HG03025 (cell line): ENCODE results near the gene BTN1A1.
"Not testable (repeated sequence)": the region's sequence is repeated elsewhere in the genome, so short reads cannot be mapped to it uniquely, and the experiment has no call there.

Source experiments
- ATAC-seq: cut with Tn5 transposase; IDR thresholded peaks from one replicate; pipeline ENCODE4 v1.9.1; 2021; ENCODE audit warnings: mild to moderate bottlenecking, moderate library complexity; ENCODE audit not compliant: unreplicated experiment, low FRiP score

The BTN1A1 gene

GRCh38 chr6:26534681-26535465 lies 34.8 kb downstream of the BTN1A1 start:
- ATAC-seq, result no peak

- no peak for ATAC-seq
Measured at GRCh38 chr6:26536571-26537159, 36.6 kb downstream of the BTN1A1 start.

- peak; percentile 43 for ATAC-seq
Measured at GRCh38 chr6:26537160-26537845, 37.2 kb downstream of the BTN1A1 start.

- ATAC-seq, result peak; percentile 45
Measured at GRCh38 chr6:26537846-26538571, 37.9 kb downstream of the BTN1A1 start, which contains the start of gene HMGN4. HMGN4 (plus strand) TSS chr6:26538366; CDS start chr6:26545207, 6,841 bp downstream.

DNA sequence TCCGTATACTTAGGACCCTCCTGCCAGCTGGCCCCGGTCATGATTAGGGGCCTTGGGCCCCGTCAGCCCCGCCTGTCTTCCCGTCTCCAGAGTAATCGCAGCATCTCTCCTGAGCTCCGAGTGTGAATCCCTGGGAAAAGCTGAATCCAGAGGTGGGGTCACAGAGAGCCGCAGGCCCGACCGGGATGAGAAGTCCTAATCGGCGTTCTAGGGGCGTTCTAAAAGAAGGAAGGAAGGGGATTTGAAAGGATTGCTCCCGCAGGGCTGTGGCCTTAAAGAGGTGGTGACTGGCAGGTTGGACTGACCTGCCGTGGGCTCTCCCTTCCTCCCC lies 38.4 kb downstream of the BTN1A1 start:
- ATAC-seq, result no peak

DNA sequence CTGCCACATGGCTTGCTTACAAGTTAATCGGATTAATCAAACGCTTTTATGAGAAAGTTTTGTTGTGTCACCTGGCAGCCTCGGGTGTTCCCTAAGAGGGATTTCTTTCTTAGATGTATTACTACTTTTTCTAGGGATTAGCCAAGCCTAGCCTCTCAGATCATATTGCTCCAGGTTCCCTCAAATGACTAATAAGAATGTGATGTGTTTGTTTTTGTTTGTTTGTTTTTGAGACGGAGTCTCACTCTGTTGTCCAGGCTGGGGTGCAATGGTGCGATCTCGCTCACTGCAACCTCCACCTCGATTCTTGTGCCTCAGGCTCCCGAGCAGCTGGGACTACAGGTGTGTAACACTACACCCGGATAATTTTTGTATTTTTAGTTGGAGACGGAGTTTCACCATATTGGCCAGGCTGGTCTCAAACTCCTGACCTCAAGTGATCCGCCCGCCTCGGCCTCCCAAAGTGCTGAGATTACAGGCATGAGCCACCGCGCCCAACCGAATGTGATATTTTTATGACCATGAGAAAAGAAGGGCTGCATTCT lies 39.0 kb downstream of the BTN1A1 start:
- ATAC-seq, result no peak

- no peak for ATAC-seq
Measured at GRCh38 chr6:26541579-26541978, 41.5 kb downstream of the BTN1A1 start.

GRCh38 chr6:26543953-26544352 lies 43.9 kb downstream of the BTN1A1 start:
- no peak for ATAC-seq

GRCh38 chr6:26544473-26544872 lies 44.4 kb downstream of the BTN1A1 start:
- ATAC-seq, result no peak

- ATAC-seq, result no peak
Measured at GRCh38 chr6:26545627-26546026, 45.5 kb downstream of the BTN1A1 start.

DNA sequence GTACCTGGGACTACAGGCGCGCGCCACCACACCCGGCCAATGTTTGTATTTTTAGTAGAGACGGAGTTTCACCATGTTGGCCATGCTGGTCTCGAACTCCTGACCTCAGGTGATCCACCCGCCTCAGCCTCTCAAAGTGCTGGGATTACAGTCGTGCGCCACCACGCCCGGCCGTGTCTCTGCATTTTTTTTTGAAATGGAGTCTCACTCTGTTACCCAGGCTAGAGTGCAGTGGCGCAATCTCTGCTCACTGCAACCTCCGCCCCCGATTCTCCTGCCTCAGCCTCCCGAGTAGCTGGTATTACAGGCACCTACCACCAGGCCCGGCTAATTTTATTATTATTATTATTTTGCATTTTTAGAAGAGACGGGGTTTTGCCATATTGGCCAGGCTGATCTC lies 47.3 kb downstream of the BTN1A1 start:
- not testable (repeated sequence) for ATAC-seq

- no peak for ATAC-seq
Measured at GRCh38 chr6:26550250-26550993, 50.3 kb downstream of the BTN1A1 start.

DNA sequence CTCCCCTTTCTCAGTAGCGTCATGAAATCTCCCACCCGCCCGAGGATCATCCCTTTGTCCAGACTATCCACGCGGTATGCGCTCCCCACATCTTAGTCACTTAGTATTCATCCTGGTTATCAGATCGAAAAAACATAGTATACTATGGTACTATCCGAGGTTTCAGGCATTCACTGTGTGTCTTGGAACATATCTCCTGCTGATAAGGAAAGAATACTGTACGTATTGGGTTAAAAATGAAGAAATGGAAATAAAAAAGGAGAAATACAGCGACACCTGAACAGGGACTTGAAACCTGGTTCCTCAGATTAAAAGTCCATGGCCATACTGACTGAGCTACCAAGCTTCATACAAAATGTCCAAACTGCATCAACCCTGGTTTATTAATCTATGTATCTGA lies 52.1 kb downstream of the BTN1A1 start:
- ATAC-seq, result no peak

DNA sequence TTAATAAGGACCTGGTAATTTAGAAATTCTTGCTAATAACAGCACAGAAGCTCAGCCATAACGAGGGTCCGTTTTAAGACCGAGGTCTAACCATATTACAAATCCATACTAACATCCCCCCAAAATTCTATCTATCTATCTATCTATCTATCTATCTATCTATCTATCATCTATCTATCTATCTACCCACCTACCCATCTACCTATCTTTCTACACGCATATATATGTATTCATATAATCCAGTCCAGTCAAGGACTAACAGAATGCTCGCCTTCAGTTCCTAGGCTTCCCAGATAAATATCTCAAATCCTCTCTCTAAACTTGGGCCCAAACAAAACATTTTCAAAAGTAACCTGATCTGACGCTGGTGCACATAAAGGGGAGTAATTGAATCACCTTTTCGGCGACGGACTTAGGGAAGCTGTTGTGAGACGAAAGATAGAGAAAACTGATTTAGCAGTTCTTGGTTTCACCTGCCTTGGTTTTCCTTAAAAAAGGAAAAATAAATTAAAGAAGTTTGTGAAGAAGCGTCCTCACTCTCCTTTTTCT lies 52.6 kb downstream of the BTN1A1 start:
- no peak for ATAC-seq

GRCh38 chr6:26553264-26553634 lies 53.1 kb downstream of the BTN1A1 start:
- ATAC-seq, result peak; percentile 31

- ATAC-seq, result peak; percentile 31
Measured at GRCh38 chr6:26553635-26554446, 53.7 kb downstream of the BTN1A1 start.

DNA sequence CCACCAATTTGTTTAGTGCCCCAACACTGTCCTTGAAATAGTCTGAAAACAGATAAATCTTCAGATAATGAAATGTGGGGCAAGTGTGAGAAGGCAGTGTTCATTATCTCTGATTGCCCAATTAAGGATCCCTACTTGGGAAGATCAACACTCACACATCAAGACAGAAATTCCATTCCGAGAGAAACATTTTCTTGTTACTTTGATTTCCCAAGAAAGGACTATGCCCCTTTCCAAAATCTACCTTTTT lies 54.3 kb downstream of the BTN1A1 start:
- ATAC-seq, result peak; percentile 12

DNA sequence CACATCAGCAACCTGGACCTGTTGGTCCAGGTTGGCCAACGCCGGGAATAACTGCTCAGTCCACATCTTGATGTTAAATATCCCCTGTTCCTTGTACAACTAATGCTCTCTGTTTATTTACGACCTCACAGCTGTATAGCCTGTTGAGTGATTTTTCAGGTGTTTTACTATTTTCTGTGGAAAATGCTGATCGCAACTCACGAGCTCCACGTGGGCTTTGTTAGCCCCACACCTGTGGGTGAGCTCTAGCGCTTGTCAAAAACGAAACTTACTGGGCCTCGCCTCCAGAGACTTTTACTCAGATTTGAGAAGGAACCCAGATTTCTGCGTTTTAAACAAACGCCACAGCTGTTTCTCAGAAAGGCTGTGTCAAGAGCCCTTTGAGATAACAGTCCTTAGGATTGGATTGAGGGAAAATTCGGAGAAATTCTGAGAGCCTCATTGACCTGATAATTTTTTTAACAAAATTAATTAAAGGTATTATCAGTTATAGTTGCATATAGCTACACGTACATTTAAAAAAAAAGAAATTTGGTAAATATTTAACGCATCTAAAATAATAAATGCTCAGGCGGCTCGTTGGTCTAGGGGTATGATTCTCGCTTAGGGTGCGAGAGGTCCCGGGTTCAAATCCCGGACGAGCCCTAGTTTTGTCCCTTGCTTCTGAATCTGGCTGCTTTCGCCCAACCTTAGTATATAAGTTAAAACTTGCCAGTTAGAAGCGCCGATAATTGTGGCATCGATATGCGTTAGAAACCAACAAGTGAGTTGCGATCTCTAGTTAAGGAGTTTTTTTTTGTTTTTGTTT lies 54.8 kb downstream of the BTN1A1 start:
- peak; percentile 29 for ATAC-seq
